ENCODE data around the gene PRKRIP1. TPM values are rescaled to one million over a fixed set of nuclear protein-coding genes. Genes with fewer than 3 reads are reported as not detected.
A peak's percentile ranks its signal among the peaks of the same experiment; 100 is the strongest.
"Not testable (repeated sequence)": the region's sequence is repeated elsewhere in the genome, so short reads cannot be mapped to it uniquely, and the experiment has no call there.

Gene PRKRIP1
- total and polyA plus RNA-seq, 9 donors, result 17.4 to 28.8 (median 23.9) TPM

- Histone ChIP-seq H3K4me3 (no peak overlapping the region), H3K36me3 (no peaks in the 10 kb centered on the region), H3K27me3 (no peaks in the 10 kb centered on the region), H3K4me1 (ENCODE audit: insufficient read depth) (no peaks in the 10 kb centered on the region), H3K9me3 (no peaks in the 10 kb centered on the region), H3K27ac (no peak overlapping the region)
- no peak for DNase-seq
- TF ChIP-seq EP300 (IDR thresholded peaks at IDR 0.05), result no peak
- TF ChIP-seq CTCF (IDR thresholded peaks at IDR 0.05), result peak in 1 of 3 donors; percentile 16
- intact Hi-C loops (cut with DNase I), result no loop called here
- WGBS, 3 donors, result 65 to 73% (median 66%) methylated on average over 15 of the region's 15 CpGs
Measured at GRCh38 chr7:102404005-102404861, 8.1 kb downstream of the PRKRIP1 start.

- DNase-seq; H3K36me3 ChIP-seq; H3K27ac ChIP-seq; H3K27me3 ChIP-seq; H3K9me3 ChIP-seq; H3K4me3 ChIP-seq; H3K4me1 ChIP-seq (ENCODE audit: insufficient read depth); intact Hi-C loops (cut with DNase I): not testable (repeated sequence)
- WGBS, 3 donors, result 94 to 97% (median 97%) methylated on average over 5 of the region's 5 CpGs
Measured at GRCh38 chr7:102404862-102405188, 8.7 kb downstream of the PRKRIP1 start.

DNA sequence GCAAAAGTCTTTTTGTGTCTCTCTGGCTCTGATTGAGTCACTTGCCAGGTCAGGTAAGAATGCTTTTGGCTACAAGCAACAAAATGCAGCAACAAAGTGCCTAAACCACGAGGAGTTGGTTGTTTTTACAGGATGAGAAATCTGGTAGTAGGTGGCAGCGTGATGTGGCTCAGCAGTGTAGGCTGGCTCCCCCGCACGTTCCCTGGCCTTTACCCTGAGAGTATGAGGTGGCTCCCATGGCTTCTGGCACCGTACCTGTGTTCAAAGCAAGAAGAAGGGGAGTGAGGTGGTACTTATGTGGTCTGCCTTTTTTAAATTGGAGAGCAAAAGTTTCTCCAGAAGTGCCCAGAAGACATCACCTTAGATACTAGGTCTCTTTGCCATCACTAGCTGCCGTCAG, 11.7 kb downstream of the PRKRIP1 start:
- Histone ChIP-seq H3K27me3 (no peaks in the 10 kb centered on the region), H3K27ac (no peak overlapping the region), H3K9me3 (no peaks in the 10 kb centered on the region), H3K4me3 (no peak overlapping the region), H3K4me1 (ENCODE audit: insufficient read depth) (no peaks in the 10 kb centered on the region), H3K36me3 (no peaks in the 10 kb centered on the region)
- TF ChIP-seq POLR2A (IDR thresholded peaks at IDR 0.05) (no peak), EP300 (IDR thresholded peaks at IDR 0.05) (no peak), CTCF (IDR thresholded peaks at IDR 0.05) (no peak)
- no peak for DNase-seq
- intact Hi-C loops (cut with DNase I), result no loop called here
- 92 to 95% (median 95%) methylated on average over 6 of the region's 6 CpGs for WGBS, 3 donors

GRCh38 chr7:102408530-102408929, 12.4 kb downstream of the PRKRIP1 start:
- WGBS, 3 donors, result 97 to 99% (median 98%) methylated on average over 6 of the region's 6 CpGs
- DNase-seq; H3K27me3 ChIP-seq; H3K4me3 ChIP-seq; H3K4me1 ChIP-seq (ENCODE audit: insufficient read depth); H3K27ac ChIP-seq; H3K9me3 ChIP-seq; H3K36me3 ChIP-seq; intact Hi-C loops (cut with DNase I): not testable (repeated sequence)

DNA sequence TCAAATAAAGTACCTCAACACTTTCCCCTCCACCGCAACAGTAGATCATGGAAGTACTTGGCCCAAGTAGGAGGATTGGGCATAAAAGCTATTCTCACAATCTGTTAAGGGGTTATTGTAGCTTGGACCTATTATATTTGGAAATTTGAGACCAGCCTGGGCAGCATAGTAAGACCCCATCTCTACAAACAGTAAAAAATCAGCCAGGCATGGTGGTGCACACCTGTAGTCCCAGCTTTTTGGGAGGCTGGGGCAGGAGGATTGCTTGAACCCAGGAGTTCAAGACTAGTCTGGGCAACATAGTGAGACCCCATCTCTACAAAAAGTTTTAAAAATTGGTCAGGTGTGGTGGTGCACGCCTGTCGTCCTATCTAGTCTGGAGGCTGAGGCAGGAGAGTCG, 13.2 kb downstream of the PRKRIP1 start:
- intact Hi-C loops (cut with DNase I), result no loop called here
- Histone ChIP-seq H3K9me3 (no peaks in the 10 kb centered on the region), H3K27me3 (no peaks in the 10 kb centered on the region), H3K4me3 (no peak overlapping the region), H3K27ac (no peak overlapping the region), H3K4me1 (ENCODE audit: insufficient read depth) (no peaks in the 10 kb centered on the region), H3K36me3 (no peaks in the 10 kb centered on the region)
- no peak for TF ChIP-seq CTCF (IDR thresholded peaks at IDR 0.05)
- TF ChIP-seq EP300 (IDR thresholded peaks at IDR 0.05), result no peak
- no peak for TF ChIP-seq POLR2A (IDR thresholded peaks at IDR 0.05)
- DNase-seq, result no peak
- WGBS, 3 donors, result 96 to 99% (median 98%) methylated on average over 4 of the region's 4 CpGs
